Measurements from ENCODE around the gene GIPC3.
A peak's percentile ranks its signal among the peaks of the same experiment; 100 is the strongest.
"Not testable (repeated sequence)": the region's sequence is repeated elsewhere in the genome, so short reads cannot be mapped to it uniquely, and the experiment has no call there.

Gene GIPC3

GRCh38 chr19:3619631-3620012 is 34.3 kb downstream of the GIPC3 start:
- DNase-seq = no peak

- no peak for DNase-seq
Measured at GRCh38 chr19:3620145-3620816, 35.0 kb downstream of the GIPC3 start.

DNA sequence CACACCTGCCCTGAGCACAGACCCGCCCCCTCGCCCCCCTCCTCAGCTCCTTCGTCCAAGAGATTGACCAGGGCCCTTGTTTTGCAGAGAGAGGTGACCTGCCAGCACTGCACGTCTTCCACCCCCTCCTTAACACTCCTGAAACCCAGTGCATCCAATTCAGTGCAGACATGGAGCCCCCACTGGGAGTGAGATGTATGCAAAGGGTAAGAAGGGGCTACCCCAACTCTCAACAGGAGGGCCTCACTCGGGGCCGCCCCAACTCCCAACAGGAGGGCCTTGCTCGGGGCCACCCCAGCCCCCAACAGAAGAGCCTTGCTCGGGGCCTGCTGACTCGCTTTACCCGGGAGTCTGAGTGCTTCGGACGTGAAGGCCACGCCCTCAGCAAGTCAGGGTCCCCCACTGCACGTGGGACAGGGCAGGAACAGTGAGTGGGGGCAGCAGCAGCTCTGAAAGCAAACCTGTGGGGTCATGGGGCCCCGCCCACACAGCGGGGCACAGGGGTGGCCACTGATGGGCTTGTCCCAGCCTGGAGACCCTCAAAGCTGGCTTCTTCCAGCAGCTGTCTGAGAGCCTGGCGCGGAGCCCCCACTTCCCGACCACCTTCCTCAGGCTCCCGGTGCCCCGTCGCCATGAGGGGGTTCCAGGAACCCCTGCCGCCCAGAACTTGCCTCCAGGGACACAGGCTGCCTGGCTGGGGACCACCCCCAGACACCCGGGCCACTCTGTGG is 35.7 kb downstream of the GIPC3 start:
- no peak for DNase-seq

- DNase-seq = no peak
Measured at GRCh38 chr19:3621689-3622088, 36.4 kb downstream of the GIPC3 start.

DNA sequence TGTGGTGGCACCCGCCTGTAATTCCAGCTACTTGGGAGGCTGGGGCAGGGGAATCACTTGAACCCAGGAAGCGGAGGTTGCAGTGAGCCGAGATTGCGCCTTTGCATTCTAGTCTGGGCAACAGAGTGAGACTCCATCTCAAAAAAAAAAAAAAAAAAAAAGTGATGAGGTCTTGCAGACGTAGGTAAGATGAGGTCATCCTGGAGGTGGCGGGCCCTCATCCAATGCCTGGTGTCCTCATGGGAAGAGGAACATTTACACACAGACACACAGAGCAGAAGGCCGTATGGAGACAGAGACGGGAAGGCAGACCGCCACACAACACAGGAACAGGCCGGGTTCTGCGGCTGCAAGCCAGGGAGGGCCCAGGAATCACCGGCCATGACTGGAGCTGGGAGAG is 36.9 kb downstream of the GIPC3 start:
- DNase-seq = no peak

DNA sequence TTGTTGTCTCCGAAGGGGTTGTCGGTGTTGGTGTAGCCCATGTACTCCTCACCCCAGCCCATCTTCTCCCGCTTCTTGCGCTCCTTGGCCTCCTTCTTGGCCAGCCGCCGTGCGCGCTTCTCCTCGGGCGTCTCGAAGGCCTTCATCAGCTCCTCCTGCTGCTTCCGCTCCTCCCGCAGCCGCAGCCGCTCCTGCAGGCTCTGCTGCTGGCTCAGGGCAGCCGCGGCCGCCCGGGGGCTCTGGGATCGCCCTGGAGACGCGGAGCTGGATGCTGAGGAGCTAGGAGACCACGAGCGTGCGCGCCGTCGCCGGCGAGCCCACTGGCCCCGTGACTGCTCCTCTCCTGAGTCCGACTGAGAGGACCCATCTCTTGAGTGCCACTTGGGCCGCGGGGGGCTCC is 38.4 kb downstream of the GIPC3 start:
- DNase-seq = no peak

GRCh38 chr19:3625996-3626472 is 40.8 kb downstream of the GIPC3 start:
- no peak for DNase-seq

- peak; percentile 98 for DNase-seq
Measured at GRCh38 chr19:3626473-3627350, 41.4 kb downstream of the GIPC3 start, which contains the start of gene CACTIN. Gene CACTIN (minus strand): TSS chr19:3626790. CDS start chr19:3626762, 28 bp downstream.

GRCh38 chr19:3627351-3627723 is 42.1 kb downstream of the GIPC3 start:
- no peak for DNase-seq

- DNase-seq = not testable (repeated sequence)
Measured at GRCh38 chr19:3628766-3629165, 43.5 kb downstream of the GIPC3 start.

DNA sequence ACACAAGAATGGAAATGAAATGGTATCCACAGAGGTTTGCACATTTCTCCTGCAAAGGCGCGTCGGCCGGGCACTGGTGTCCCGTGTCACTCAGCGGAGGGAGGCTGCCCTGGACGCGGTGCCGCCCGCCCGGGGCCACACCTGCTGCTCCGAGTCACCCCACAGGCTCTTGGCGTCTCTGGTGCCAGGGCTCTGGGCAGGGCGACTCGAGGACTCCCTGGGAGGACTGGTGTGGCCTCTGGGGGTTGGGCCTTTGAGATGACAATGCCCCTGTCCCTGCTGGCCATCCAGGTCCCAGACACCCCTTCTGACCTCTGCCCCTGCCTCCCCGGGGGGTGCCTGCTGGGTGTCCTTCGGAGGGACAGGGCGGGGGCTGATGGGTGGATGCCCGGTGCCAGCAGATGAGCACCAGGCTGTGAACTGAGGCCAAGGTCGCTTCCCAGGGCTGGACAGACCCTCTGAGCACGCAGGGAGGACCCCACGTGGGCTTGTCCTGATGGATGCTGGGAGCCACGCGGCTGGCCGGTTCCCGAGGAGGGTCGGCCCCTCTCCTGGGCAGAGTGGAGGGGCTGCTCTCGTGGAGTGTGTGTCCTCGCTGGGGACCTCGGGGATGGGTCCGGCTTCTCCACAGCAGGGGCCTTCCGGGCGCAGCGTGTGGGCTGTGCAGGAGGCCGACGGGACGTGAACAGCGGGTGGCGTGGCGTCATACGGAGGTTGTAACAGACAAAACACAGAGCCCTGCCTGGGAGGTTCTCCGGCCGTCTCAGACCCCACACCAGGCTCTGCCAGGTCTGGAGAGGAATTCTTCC is 46.0 kb downstream of the GIPC3 start:
- no peak for DNase-seq

- no peak for DNase-seq
Measured at GRCh38 chr19:3632098-3632497, 46.8 kb downstream of the GIPC3 start.

DNA sequence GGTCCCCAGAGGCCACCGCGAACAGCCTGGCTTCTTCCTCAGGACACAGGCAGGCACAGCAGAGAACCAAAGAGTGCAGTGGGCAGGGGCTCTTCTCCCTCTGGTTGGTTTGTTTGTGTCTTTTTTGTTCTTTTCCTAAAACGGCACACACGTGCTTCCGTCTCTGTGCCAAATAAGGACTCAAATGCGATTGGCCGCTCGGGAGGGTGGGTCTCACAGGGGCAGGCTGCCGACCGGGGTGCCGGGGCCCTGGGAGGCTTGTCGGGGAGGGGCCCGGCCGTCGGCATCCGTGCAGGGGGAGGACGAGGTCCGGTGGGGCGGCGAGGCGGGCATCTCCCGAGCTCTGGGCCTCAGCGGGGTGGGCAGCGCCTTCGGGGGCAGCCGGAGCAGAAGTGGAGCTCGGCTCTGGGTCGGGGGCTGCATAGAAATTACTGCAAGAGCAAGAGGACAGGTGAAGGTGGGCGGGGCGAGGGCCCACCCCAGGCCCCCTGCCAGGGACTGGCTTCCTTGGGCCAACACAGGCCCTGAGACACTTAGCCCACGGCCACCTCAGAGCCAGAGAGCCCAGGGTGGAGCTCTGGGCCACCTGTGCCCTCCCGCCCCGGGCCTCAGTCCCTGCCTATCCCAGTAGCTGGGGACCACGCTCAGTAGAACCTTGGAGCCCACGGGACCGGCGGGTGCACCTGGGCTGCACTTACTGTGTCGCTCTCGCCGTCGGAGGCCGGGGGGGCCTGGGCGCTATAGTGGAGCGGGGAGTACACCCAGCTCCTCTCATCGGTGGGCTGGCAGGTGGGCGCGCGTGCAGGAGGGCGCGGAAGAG is 47.7 kb downstream of the GIPC3 start:
- DNase-seq = no peak

GRCh38 chr19:3633559-3633988 is 48.3 kb downstream of the GIPC3 start:
- no peak for DNase-seq

- no peak for DNase-seq
Measured at GRCh38 chr19:3634496-3635045, 49.3 kb downstream of the GIPC3 start.

DNA sequence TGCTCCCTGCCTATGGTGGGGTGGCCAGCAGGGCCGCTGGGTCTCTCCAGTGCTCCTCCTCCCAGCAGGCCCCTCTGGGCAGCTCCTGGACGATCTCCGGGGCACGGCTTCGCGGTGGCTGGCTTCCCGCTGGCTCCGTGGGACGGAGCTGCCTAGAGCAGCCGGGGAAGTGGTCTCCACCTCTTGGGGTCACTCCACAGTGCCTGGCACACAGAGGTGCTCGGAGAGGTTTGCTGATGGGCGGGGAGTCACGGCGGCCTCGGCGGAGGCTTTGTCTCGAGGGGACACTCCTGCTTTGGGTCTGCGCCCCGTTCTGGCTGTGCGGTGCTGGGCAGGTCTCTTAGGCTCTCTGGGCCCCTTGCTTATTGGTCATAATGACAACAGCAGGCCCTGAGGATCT is 51.2 kb downstream of the GIPC3 start:
- no peak for DNase-seq

- DNase-seq = no peak
Measured at GRCh38 chr19:3636962-3637361, 51.7 kb downstream of the GIPC3 start.

- DNase-seq = no peak
Measured at GRCh38 chr19:3637621-3638020, 52.3 kb downstream of the GIPC3 start.

- no peak for DNase-seq
Measured at GRCh38 chr19:3638208-3639193, 53.2 kb downstream of the GIPC3 start.

DNA sequence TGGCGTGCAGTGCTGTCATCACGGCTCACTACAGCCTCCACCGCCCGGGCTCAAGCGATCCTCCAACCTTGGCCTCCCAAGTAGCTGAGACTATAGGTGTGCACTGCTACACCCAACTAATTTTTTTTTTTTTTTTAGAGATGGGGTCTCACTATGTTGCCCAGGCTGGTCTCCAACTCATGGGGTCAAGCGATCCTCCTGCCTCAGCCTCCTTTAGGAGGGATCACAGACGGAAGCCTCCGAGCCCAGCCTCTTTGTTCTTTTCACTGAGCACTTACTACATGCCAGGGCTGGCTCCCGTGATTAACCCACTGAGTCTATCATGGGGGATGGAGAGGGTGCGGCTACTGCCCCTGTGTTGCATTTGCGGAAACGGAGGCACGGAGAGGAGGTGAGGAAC is 54.2 kb downstream of the GIPC3 start:
- no peak for DNase-seq

All from COR-L47 (cell line).